ENCODE data around the gene CTAGE8.
"Not testable (repeated sequence)": the region's sequence is repeated elsewhere in the genome, so short reads cannot be mapped to it uniquely, and the experiment has no call there.

Gene CTAGE8

DNA sequence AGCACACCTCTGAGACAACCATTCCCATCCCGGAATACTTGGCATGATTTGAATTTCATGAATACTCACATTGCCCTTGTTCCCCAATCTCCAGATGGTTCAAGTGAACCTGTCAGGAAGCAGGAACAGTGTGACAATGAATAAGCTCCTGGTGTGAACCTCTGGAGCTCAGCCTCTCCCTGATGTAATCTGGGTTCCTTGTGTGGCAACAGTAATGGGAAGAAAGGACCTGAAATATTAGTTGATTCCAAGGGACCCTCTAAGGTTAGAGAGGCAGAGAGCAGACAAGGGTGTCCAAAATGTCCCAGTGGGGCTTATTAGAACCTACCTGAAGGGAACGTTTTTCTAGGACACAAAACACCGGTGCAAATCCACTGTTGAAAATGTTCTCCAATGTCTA is 13.0 kb downstream of the CTAGE8 start:
- peak; percentile 68 for DNase-seq (ENCODE audit: low spot score)

DNA sequence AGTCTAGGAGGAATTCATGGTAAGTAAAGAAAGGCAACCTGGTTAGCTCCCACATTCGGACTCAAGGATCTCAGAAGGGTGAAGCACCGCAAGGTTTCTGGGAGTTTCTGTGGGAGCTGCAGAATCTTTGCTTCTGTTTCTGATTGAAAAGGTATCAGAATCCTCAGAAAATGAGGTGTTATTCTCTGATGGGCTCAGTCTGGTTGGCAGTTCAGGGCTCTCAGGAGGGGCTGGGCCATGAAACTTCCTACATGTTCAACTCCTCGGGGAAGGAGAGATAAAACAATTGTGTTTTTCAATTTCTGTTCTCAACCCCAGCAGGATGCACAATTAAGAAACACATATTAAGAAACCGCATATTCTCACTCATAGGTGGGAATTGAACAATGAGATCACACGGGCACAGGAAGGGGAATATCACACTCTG is 13.6 kb downstream of the CTAGE8 start:
- DNase-seq (ENCODE audit: low spot score): no peak

GRCh38 chr7:144252307-144252706 is 16.8 kb downstream of the CTAGE8 start:
- DNase-seq (ENCODE audit: low spot score): not testable (repeated sequence)

DNA sequence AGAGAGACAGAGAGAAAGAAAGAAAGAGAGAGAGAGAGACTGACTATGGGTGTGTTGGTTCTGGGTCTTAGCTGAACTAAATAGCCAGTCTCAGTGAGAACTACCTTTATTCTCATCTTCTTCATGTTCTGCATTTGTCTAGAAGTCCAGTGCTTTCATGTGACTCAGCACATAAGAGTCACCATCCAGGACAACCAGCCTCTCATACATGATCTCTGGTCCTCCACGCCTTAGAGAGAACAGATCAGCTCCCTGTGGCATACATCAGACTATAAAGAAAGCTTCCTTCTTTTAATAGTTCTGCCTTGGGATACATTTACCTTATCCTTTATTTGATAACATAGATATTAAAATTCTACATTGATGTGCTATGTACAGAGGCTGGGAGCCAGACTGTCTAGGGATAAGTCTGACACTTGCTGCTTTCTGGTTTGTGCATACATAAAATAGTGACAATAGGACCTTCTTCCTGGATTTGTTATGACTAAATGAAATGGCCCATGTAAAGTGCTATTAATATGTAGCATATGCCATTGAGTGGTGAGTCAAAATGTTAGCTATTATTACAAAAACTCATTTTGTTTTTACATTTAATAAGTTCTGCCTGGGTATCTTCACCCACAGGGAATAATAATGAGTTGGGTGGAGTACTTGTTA is 21.3 kb downstream of the CTAGE8 start:
- not testable (repeated sequence) for DNase-seq (ENCODE audit: low spot score)

GRCh38 chr7:144246967-144247366 is 22.1 kb downstream of the CTAGE8 start:
- not testable (repeated sequence) for DNase-seq (ENCODE audit: low spot score)

DNA sequence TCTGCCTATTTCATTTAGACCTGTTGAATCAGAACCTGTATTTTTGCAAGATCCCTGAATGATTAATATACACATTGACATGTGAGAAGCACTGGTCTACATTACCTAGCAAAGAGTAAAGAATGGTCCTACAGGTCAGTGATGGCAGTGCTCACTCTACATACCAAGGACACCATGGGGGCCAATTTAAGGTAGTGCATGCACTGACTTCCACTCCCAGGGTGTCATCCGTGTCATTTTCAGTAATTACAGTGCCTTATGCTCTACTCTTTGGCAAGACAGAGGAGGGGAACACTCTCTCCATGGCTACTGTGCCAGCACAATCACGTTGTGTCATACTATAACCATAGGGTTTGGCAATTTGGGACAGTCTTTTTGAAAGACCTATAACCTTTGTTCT is 23.7 kb downstream of the CTAGE8 start:
- DNase-seq (ENCODE audit: low spot score): not testable (repeated sequence)

- not testable (repeated sequence) for DNase-seq (ENCODE audit: low spot score)
Observed at GRCh38 chr7:144239365-144239764, 29.7 kb downstream of the CTAGE8 start, which contains the start of gene OR2A42. OR2A42 (minus strand) TSS chr7:144239605; CDS start chr7:144232843, 6,762 bp downstream.

GRCh38 chr7:144238530-144239082 is 30.5 kb downstream of the CTAGE8 start:
- DNase-seq (ENCODE audit: low spot score): not testable (repeated sequence)

DNA sequence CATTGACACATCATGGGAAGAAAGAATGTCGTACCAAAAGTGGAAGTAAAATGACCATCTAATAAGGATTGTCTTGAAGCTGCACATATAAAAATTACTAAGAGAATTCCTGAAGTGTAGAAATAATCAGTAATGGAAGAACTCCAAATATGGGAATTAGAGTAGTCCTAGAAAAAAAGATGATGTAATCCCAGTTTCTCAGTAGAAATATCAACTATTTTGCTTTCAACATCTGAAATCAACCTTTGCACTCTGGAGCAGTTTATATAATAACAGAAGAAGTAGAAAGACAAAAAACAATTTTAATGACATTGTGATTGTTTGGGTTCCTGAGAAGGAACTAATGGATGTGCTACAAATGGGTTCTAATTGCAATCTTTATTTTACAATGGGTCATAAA is 36.0 kb downstream of the CTAGE8 start:
- not testable (repeated sequence) for DNase-seq (ENCODE audit: low spot score)

DNA sequence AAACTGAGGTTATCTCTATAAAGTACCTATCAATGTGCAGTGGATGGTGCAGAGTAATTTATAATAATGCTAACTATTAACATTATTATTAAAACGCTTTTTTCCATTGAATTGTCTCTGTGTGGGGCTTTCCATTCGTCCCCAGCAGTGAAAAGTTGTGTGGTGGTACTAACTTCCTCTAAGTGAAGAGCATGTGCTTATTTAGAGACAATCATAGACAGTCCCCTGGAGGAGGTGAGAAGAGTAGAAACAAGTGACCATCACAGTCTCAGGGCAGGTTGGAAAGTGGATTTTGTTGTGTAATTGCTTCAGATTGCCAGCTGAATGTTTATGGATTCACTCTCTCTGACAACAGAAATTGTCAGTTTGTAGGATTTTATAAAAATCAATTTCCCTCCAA is 38.1 kb downstream of the CTAGE8 start:
- not testable (repeated sequence) for DNase-seq (ENCODE audit: low spot score)

GRCh38 chr7:144228810-144229209 is 40.3 kb downstream of the CTAGE8 start:
- DNase-seq (ENCODE audit: low spot score): not testable (repeated sequence)

- not testable (repeated sequence) for DNase-seq (ENCODE audit: low spot score)
Observed at GRCh38 chr7:144226866-144227265, 42.2 kb downstream of the CTAGE8 start.

DNA sequence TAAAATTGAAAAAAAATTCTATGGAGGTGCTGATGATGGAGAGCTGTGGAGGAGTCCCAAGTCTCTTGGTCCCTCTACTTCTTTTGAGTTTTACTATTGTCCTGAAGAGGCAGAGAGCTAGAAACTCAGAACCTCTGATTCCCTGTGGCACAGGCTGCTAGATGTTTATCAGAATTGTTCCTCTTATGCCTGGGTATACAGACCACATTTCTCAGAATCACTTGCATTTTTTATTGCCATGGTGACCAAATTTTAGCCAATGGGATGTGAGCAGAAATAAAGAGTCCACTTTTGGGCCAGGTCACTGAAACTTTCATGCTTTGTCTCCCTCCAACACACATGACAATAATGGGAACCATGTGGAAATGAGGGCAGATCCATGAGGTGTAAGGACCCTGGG is 45.4 kb downstream of the CTAGE8 start:
- not testable (repeated sequence) for DNase-seq (ENCODE audit: low spot score)

DNA sequence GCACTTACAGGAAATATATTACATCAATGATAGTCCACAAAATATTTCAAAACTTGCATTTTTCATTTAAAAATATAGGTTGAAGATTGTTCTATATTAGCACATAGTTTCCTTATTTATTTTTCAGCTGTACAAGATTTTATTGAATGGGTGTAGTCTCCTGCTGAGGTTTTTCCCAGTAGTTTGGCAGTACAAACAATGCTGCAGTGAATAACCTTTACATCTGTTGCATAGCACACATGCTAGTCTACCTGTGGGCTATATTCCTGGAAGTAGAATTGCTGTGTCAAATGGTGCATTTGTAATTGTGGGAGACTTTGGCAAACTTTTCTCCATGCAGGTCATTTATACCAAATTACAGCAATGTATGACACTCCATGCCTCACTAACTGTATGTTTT is 48.6 kb downstream of the CTAGE8 start:
- DNase-seq (ENCODE audit: low spot score): not testable (repeated sequence)

DNA sequence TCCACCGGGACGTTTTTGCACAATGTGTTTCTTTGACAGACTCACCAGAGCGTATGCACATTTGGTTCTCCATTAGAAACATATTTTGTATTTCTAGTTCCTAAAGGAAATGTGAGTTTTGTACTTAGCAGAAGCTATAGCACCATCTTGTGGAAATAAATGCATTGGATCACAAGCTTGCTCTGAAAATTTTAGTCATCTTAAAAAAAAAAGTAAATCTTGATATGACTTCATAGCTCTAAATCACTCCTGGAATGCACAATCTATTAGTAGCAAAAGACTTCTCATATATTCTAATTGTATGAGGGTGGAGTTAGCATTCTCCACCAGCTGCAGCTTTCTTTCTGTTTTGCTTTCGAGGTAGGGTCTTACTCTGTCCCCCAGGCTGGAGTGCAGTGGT is 49.9 kb downstream of the CTAGE8 start:
- not testable (repeated sequence) for DNase-seq (ENCODE audit: low spot score)

- not testable (repeated sequence) for DNase-seq (ENCODE audit: low spot score)
Observed at GRCh38 chr7:144218581-144218980, 50.5 kb downstream of the CTAGE8 start.

- not testable (repeated sequence) for DNase-seq (ENCODE audit: low spot score)
Observed at GRCh38 chr7:144217200-144217599, 51.9 kb downstream of the CTAGE8 start.
